K562 (cell line): ENCODE results near the gene UCK1. TPM values are rescaled to one million over a fixed set of nuclear protein-coding genes. Genes with fewer than 3 reads are reported as not detected.
A peak's percentile ranks its signal among the peaks of the same experiment; 100 is the strongest.

Source experiments
- ATAC-seq: fragments of 200-7000 bp; cut with Tn5 transposase; 3 replicates; pipeline ENCODE4 v1.9.1; 2020; ENCODE audit warnings: moderate library complexity
- BruUV-seq: library from RNA; stranded (reverse); fragments of 400-500 nt; replicated peaks from 2 replicates; lab custom pipeline; 2021; lab: Mats Ljungman, UMichigan
- CTCF ChIA-PET: fragments of 300-600 bp; formaldehyde crosslinking; extraction: SDS; loops from one replicate; lab custom pipeline; 2021; ENCODE audit warnings: low intra/inter-chr PET ratio; lab: Yijun Ruan, JAX
- POLR2A ChIA-PET: fragments of 300-600, 350-650 bp; sonication (Branson Sonifier 250); formaldehyde crosslinking; extraction: SDS; loops from one replicate; lab custom pipeline; 2021; ENCODE audit warnings: antibody characterized with exemption, inconsistent platforms; lab: Yijun Ruan, JAX
- DNase-seq, 4 experiments: peaks; one replicate each; pipeline versions ENCODE4 v3.0.0 to v3.0.0-alpha.2; 2011 to 2018; ENCODE audit warnings: low spot score in 3 of 4, mixed read lengths in 3 of 4; ENCODE audit errors: extremely low read depth in 1 of 4
- FAIRE-seq: peaks from 2 replicates; lab custom pipeline; 2011; peaks lifted over from hg19 to GRCh38; lab: Jason Lieb, UNC
- H2AFZ ChIP-seq: 2 replicates; pipeline ENCODE4 v1.6.0; 2011; ENCODE audit warnings: low read depth, low read length, control low read depth, inconsistent platforms
- H3K27ac ChIP-seq: fragments of 200-600 bp; 3 replicates; pipeline ENCODE4 v1.8.0; 2011; ENCODE audit warnings: low read depth, mild to moderate bottlenecking, control low read depth, inconsistent platforms, low read length, moderate library complexity, mixed read lengths; ENCODE audit errors: extremely low read depth
- H3K27me3 ChIP-seq, 2 experiments: fragments of 300-600 bp in 1 of 2; 2 replicates in 1 of 2; 3 replicates in 1 of 2; pipeline versions ENCODE4 v1.6.0 to v1.8.0; 2011; ENCODE audit warnings: inconsistent platforms in 2 of 2, low read length in 2 of 2, mild to moderate bottlenecking in 1 of 2, mixed read lengths in 1 of 2, moderate library complexity in 1 of 2; ENCODE audit not compliant: control insufficient read depth in 2 of 2, insufficient read depth in 2 of 2
- H3K36me3 ChIP-seq: fragments of 300-600 bp; 3 replicates; pipeline ENCODE4 v1.8.0; 2011; ENCODE audit warnings: mild to moderate bottlenecking, low read length, inconsistent platforms; ENCODE audit not compliant: control insufficient read depth, insufficient read depth
- H3K4me1 ChIP-seq, 2 experiments: fragments of 200-600 bp in 1 of 2; replicated peaks in 1 of 2; 2 replicates in 1 of 2; 3 replicates in 1 of 2; pipeline versions ENCODE4 v1.5.1 to v1.8.0; 2011; ENCODE audit warnings: inconsistent platforms in 2 of 2, low read length in 2 of 2, mild to moderate bottlenecking in 1 of 2, mixed read lengths in 1 of 2, moderate library complexity in 1 of 2; ENCODE audit not compliant: control insufficient read depth in 2 of 2, insufficient read depth in 2 of 2
- H3K4me2 ChIP-seq: 2 replicates; pipeline ENCODE4 v1.6.1; 2011; ENCODE audit warnings: low read length, control low read depth, inconsistent platforms, mixed read lengths; ENCODE audit not compliant: insufficient read depth
- H3K4me3 ChIP-seq: fragments of 200-600 bp; sonication (generic), shearing (Covaris generic); 2 replicates; pipeline ENCODE4 v1.5.1; 2016; ENCODE audit warnings: control low read depth, inconsistent platforms
- H3K79me2 ChIP-seq: fragments of 200-600 bp; 3 replicates; pipeline ENCODE4 v1.8.0; 2011; ENCODE audit warnings: low read length, inconsistent platforms; ENCODE audit not compliant: control insufficient read depth, insufficient read depth
- H3K9ac ChIP-seq, 2 experiments: 2 replicates each; pipeline versions ENCODE4 v1.6.0 to v1.6.1; 2011; ENCODE audit warnings: low read depth in 2 of 2, low read length in 2 of 2, control low read depth in 1 of 2, inconsistent platforms in 1 of 2, mild to moderate bottlenecking in 1 of 2, mixed read lengths in 1 of 2; ENCODE audit not compliant: insufficient read depth in 1 of 2
- H3K9me1 ChIP-seq: one replicate; pipeline ENCODE4 v1.6.0; 2011; ENCODE audit warnings: inconsistent platforms, mild to moderate bottlenecking, low read length, moderate library complexity; ENCODE audit not compliant: control insufficient read depth, insufficient read depth
- H3K9me3 ChIP-seq: replicated peaks from 2 replicates; pipeline ENCODE4 v1.5.1; 2011; ENCODE audit warnings: low read depth, low read length, inconsistent platforms; ENCODE audit not compliant: control insufficient read depth, insufficient read depth
- H4K20me1 ChIP-seq: replicated peaks from 2 replicates; pipeline ENCODE4 v1.6.1; 2011; ENCODE audit warnings: low read length, inconsistent platforms, mixed read lengths; ENCODE audit not compliant: control insufficient read depth, insufficient read depth
- ERF ChIP-seq: fragments of 450-650 bp; formaldehyde crosslinking; IDR thresholded peaks from 2 replicates; pipeline ENCODE4 v1.4.0; 2020; ENCODE audit warnings: mild to moderate bottlenecking, mixed read lengths
- FOXP4 ChIP-seq: sonication (generic); formaldehyde crosslinking; IDR thresholded peaks from 2 replicates; pipeline ENCODE4 v1.8.0; 2022; ENCODE audit warnings: mild to moderate bottlenecking, missing genetic modification reagents, borderline replicate concordance
- HNRNPK ChIP-seq: fragments of 200-400 bp; formaldehyde crosslinking; IDR thresholded peaks from one replicate; pipeline ENCODE4 v1.6.1; 2018; ENCODE audit warnings: mild to moderate bottlenecking, low read depth, low read length; ENCODE audit not compliant: poor library complexity, severe bottlenecking
- JUNB ChIP-seq: fragments of 450-650 bp; formaldehyde crosslinking; conservative IDR thresholded peaks from 2 replicates; pipeline ENCODE4 v1.4.0; 2020; ENCODE audit warnings: mild to moderate bottlenecking
- POLR2G ChIP-seq: fragments of 200-400 bp; formaldehyde crosslinking; IDR thresholded peaks from 2 replicates; pipeline ENCODE4 v1.6.1; 2017; ENCODE audit warnings: low read depth, mild to moderate bottlenecking, antibody characterized with exemption, low read length, moderate library complexity
- SRF ChIP-seq, 2 experiments: fragments of 250-450, 450-650 bp in 1 of 2; sonication (Bioruptor Pico) in 1 of 2; sonication (generic) in 1 of 2; formaldehyde crosslinking; IDR thresholded peaks; 2 replicates each; pipeline versions ENCODE4 v1.5.0 to v1.5.1; 2020 to 2022; ENCODE audit warnings: mild to moderate bottlenecking in 1 of 2, missing genetic modification reagents in 1 of 2
- STAT6 ChIP-seq: sonication (generic); formaldehyde crosslinking; IDR thresholded peaks from 2 replicates; pipeline ENCODE4 v1.8.1; 2023; ENCODE audit warnings: mild to moderate bottlenecking, missing genetic modification reagents
- TCF7 ChIP-seq: sonication (generic); IDR thresholded peaks from 2 replicates; pipeline ENCODE4 v1.6.1; 2016; ENCODE audit warnings: antibody characterized with exemption, borderline replicate concordance
- THAP7 ChIP-seq: fragments of 250-450 bp; sonication (Bioruptor Pico); IDR thresholded peaks from 2 replicates; pipeline ENCODE4 v1.5.0; 2021
- ZC3H8 ChIP-seq: fragments of 450-650 bp; IDR thresholded peaks from 2 replicates; pipeline ENCODE4 v1.6.1; 2017
- ZNF239 ChIP-seq: fragments of 250-450 bp; sonication (Bioruptor Pico); IDR thresholded peaks from 2 replicates; pipeline ENCODE4 v1.4.0; 2020; ENCODE audit warnings: mild to moderate bottlenecking
- ZNF445 ChIP-seq: fragments of 250-450 bp; sonication (Bioruptor Pico); IDR thresholded peaks from 2 replicates; pipeline ENCODE4 v1.4.0; 2020; ENCODE audit warnings: low read depth, mild to moderate bottlenecking, moderate library complexity
- ZNF586 ChIP-seq: fragments of 450-650 bp; formaldehyde crosslinking; conservative IDR thresholded peaks from 2 replicates; pipeline ENCODE4 v1.4.0; 2020; ENCODE audit warnings: mild to moderate bottlenecking, moderate library complexity
- WGBS: fragments of 100-300 bp; shearing (Covaris generic); methylation state at CpG from one replicate; pipeline ENCODE4 v1.1.6; 2016; ENCODE audit warnings: low coverage, mixed read lengths; ENCODE audit not compliant: insufficient coverage; ENCODE audit errors: missing lambda C conversion rate; 5-methylcytosine and 5-hydroxymethylcytosine counted together
- in situ Hi-C: fragments of 300-500 bp; cut with MboI; formaldehyde crosslinking; loops from 4 replicates; pipeline ENCODE4 v1.15.0; 2018; ENCODE audit warnings: inconsistent platforms, mixed read lengths
- intact Hi-C: fragments of 100-400 bp; cut with micrococcal nuclease; formaldehyde crosslinking; loops from 2 replicates; pipeline ENCODE4 v1.14.2; 2022
- polyA plus RNA-seq, 8 experiments: library from polyadenylated mRNA; depleted of rRNA in 4 of 8; stranded (reverse) in 5 of 8; unstranded in 3 of 8; fragments of >200 nt; fragmentation: Nextera tagmentation in 2 of 8; fragmentation: Illumina TruSeq in 1 of 8; extraction: Ambion mirVana in 2 of 8; extraction: Trizol in 1 of 8; gene quantifications; 2 replicates each; pipeline versions ENCODE4 v1.2.1 to v1.2.3, GENCODE V29; 2011 to 2014; ENCODE audit warnings: inconsistent platforms in 1 of 8, missing spikeins in 1 of 8
- total RNA-seq, 7 experiments: library from RNA; depleted of rRNA in 6 of 7; stranded (reverse); fragments of >200 nt in 6 of 7; fragmentation: Illumina TruSeq in 2 of 7; extraction: Trizol in 2 of 7; gene quantifications; 2 replicates each; pipeline versions ENCODE4 v1.2.1 to v1.2.3, GENCODE V29; 2011 to 2021; ENCODE audit warnings: low replicate concordance in 1 of 7
- TF ChIP-seq, protein P1 (sequence below): fragments of 450-650 bp; IDR thresholded peaks from 2 replicates; pipeline ENCODE4 v1.6.1; 2016

Gene UCK1
- total and polyA plus RNA-seq, 9 of the 15 experiments (the other 6 are each of a cell fraction or from before 2014, with no cell fraction given), result 0.27 to 27.5 (median 16.1) TPM

GRCh38 chr9:131523086-131523388 lies 8.0 kb downstream of the UCK1 start (continued):
- TF ChIP-seq FOXP4 (CRISPR knock-in tag) (no peak), ZNF445 (CRISPR knock-in tag) (no peak)

DNA sequence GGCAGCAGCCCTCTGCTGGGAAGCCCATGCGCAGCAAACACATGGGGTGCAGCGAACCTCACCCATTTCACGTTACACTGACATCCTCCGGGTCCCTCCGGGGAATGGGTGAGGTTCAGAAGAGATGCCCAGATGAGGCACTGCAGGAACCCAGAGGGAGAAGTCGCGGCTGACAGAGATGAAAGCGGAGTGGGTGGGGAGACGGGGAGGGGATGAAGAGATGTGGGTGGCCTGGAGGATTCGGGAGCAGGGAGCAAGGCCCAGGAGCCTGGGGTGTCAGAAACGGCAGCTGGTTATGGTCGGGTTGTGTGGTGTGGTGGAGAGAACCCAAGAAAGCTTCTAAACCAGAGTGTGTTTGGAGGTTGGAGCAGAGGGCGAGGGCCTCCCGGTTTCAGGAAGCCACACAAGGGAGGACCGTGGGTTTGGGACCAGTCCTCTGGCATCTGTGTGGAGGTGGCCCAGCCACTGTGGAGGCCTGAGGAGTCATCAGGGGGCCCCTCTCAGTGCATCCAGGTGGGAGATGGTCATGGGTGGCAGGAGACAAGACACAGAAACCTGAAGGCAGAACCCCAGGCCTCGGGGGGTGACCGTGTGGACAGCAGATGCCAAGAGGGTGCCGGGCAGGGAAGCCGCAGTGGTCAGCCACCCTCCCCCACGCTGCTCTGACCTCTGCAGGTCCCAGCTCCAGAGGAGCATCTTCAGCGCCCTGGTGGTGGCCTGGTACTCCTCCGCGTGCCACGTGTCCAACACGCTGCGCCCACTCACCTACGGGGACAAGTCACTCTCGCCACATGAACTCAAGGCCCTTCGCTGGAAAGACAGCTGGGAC lies 8.6 kb downstream of the UCK1 start:
- no peak for DNase-seq
- Histone ChIP-seq H4K20me1 (no peaks in the 10 kb centered on the region; the same call in 1 of the 2 replicates), H3K4me1 (peaks cover 0 to 20% of the 10 kb centered on the region in 2 experiments; a peak in 1 of 5 replicates), H3K9me3 (no peaks in the 10 kb centered on the region), H3K27me3 (no peaks in the 10 kb centered on the region), H3K79me2 (no peaks in the 10 kb centered on the region), H3K4me3 (no peak overlapping the region), H2AFZ (no peak overlapping the region), H3K9me1 (no peaks in the 10 kb centered on the region), H3K4me2 (no peak overlapping the region), H3K9ac (0 out of 4 replicates have a peak overlapping the region, but pooled peaks of 1 of the 2 experiments have one; percentile 4), H3K36me3 (peaks cover 93% of the 10 kb centered on the region; the same call in 2 of the 3 replicates), H3K27ac (no peak overlapping the region)
- no TSS peak for BruUV-seq
- CTCF ChIA-PET, result no interaction called here
- intact Hi-C loops, result no loop called here
- no peak for ATAC-seq
- FAIRE-seq, result no peak
- WGBS, result 92% methylated on average over 21 of the region's 29 CpGs
- POLR2A ChIA-PET, result interaction anchor here (0.5 to 0.6 kb wide), 6 partner anchors 13 to 416 kb away, joined by 3 to 4 read pairs (median 3); no protein-coding TSS in a partner anchor
- in situ Hi-C loops, result no loop called here
- TF ChIP-seq, protein P1, sequence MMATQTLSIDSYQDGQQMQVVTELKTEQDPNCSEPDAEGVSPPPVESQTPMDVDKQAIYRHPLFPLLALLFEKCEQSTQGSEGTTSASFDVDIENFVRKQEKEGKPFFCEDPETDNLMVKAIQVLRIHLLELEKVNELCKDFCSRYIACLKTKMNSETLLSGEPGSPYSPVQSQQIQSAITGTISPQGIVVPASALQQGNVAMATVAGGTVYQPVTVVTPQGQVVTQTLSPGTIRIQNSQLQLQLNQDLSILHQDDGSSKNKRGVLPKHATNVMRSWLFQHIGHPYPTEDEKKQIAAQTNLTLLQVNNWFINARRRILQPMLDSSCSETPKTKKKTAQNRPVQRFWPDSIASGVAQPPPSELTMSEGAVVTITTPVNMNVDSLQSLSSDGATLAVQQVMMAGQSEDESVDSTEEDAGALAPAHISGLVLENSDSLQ, result no peak
- TF ChIP-seq STAT6 (CRISPR knock-in tag) (no peak), ZC3H8 (no peak), THAP7 (CRISPR knock-in tag) (no peak), ZNF239 (CRISPR knock-in tag) (no peak), TCF7 (no peak), ERF (no peak), JUNB (CRISPR knock-in tag) (no peak), HNRNPK (no peak), POLR2G (peak; percentile 25; the same call in 1 of the 2 replicates), SRF (CRISPR knock-in tag; IDR thresholded peaks at IDR 0.05) (no peak), ZNF586 (CRISPR knock-in tag) (no peak)
